HG03196 (cell line): ENCODE results near the gene STRIP1.

Source experiments
- ATAC-seq: cut with Tn5 transposase; IDR thresholded peaks from one replicate; pipeline ENCODE4 v1.9.1; 2021; ENCODE audit not compliant: unreplicated experiment

The STRIP1 gene

GRCh38 chr1:110091381-110091780 lies 57.0 kb downstream of the STRIP1 start:
- ATAC-seq: no peak

DNA sequence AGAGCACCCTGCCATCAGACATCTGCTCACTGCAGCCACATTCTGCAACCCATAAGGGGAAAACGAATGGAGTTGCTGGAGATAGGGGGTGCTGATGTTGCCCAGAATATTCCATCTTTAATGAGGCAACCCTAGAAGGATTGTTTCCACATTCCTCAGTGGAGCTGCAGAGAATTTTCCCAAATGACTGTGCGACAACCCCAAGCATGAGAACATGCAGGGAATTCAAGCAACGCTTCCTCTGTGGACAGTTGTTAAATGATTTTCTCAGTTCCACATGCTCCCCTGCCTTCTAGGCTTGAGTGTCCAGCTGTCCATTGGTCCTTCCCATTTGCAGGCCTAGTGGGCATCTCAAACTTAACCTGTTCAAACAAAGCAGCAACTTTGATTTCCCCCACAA lies 57.4 kb downstream of the STRIP1 start:
- no peak for ATAC-seq

DNA sequence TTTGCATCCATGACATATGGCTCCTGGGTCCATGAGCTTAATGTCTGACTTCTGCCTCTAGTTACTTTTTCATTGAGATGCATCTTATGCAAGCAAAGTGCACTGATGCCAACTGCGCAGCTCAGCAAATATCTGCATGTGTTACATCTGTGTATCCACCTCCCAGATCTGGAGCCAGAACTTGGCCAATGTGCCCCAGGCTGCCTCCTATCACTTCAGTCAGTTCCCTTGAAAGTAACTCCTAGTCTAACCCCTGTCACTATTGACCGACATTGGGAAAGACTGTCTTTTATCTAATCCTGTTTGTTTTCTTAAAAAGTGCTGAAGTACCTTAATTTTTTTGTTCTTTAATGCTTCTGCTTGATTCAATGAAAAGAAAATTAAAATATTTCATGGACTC lies 58.6 kb downstream of the STRIP1 start:
- ATAC-seq: no peak

- no peak for ATAC-seq
These were observed 60.7 kb downstream of the STRIP1 start for GRCh38 chr1:110094931-110095654.

DNA sequence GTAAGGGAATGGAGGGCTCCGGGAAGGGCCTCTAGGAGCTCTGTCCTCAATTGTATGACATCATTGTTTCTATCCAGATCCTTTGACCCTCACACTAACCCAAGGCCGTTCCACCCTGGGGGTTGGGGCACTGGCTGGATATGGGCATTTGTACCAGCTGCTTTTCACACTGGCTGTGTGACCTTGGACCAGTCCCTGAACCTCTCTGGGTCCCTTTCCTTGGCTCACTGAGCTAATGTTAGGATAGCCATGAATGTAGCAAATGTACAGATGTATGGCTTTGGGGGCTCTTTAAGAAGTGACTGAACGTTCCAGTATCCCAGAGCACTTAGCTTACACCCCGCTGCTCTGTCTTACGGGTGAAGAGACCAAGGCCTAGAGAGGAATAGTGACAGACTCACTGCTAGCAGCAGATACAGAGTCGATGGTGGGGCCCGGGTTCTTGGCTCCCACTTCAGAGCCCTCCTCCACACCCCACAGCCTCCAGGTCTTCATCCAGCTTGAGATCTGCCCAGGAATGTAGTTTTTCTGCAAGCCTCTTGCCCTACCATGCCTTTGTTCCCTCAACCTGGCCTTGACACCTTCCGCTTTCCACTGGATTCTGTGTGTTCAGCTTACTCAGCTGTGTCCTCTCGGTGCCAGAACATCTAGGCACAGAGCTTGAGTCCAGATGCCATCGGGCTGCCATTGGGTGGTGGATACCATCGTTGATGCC lies 63.2 kb downstream of the STRIP1 start:
- no peak for ATAC-seq

- ATAC-seq: no peak
These were observed 64.0 kb downstream of the STRIP1 start for GRCh38 chr1:110098222-110099026.

DNA sequence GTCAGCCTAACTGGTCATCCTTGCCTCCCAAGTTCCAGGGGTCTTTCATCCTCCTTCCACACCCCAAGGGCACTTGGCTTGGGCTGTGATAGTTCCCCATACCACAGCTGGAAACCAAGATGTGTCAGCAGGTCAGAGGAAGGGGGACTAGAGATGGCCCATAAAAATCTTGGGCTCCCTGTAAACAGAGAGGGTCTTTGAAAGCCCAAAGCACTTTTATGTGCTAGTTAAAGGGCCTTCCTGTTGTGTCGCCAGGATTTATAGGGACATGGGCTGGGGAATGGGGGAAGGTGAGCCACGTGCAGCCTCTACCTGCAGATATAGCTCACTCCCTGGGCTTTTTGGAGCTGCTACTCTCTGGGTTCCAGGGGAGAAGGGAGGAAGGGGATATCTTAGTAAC lies 65.9 kb downstream of the STRIP1 start:
- ATAC-seq: no peak

DNA sequence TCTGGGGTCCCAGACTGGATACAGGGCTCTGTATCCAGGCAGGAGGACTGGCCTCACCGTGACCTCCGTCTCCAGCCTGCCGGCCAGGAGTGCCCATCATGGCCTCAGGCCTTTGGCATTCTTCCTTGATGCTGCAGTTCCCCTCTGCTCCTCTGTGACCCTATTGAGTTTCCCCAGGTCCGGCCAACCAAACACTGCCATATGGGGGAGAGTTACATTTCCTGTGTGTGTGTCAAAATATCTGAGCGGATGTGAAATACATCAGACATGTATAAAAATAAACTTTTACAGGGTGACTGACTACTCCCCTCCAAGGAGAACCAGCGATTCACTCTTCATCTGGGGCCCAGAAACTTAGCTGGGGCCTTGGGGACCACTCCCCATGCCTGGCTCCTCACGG lies 67.7 kb downstream of the STRIP1 start:
- ATAC-seq: no peak
